ENCODE data around the gene CCDC124.

GRCh38 chr19:17963936-17964691 is 31.3 kb downstream of the CCDC124 start:
- TF ChIP-seq, protein P1, sequence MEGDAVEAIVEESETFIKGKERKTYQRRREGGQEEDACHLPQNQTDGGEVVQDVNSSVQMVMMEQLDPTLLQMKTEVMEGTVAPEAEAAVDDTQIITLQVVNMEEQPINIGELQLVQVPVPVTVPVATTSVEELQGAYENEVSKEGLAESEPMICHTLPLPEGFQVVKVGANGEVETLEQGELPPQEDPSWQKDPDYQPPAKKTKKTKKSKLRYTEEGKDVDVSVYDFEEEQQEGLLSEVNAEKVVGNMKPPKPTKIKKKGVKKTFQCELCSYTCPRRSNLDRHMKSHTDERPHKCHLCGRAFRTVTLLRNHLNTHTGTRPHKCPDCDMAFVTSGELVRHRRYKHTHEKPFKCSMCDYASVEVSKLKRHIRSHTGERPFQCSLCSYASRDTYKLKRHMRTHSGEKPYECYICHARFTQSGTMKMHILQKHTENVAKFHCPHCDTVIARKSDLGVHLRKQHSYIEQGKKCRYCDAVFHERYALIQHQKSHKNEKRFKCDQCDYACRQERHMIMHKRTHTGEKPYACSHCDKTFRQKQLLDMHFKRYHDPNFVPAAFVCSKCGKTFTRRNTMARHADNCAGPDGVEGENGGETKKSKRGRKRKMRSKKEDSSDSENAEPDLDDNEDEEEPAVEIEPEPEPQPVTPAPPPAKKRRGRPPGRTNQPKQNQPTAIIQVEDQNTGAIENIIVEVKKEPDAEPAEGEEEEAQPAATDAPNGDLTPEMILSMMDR (IDR thresholded peaks at IDR 0.05; ENCODE audit: poor library complexity), result no peak
- TF ChIP-seq EZH2 (IDR thresholded peaks at IDR 0.05; ENCODE audit: borderline replicate concordance) (no peak), EZH2phosphoT487 (IDR thresholded peaks at IDR 0.05; ENCODE audit: low read depth, severe bottlenecking, unreplicated experiment) (no peak)
